ENCODE data around the gene ELF4. TPM values are rescaled to one million over a fixed set of nuclear protein-coding genes. Genes with fewer than 3 reads are reported as not detected.
A peak's percentile ranks its signal among the peaks of the same experiment; 100 is the strongest.

Gene ELF4
- total and polyA plus RNA-seq, 2 of the 4 experiments (the other 2 are of a cell fraction): 10.9 to 19.0 TPM

DNA sequence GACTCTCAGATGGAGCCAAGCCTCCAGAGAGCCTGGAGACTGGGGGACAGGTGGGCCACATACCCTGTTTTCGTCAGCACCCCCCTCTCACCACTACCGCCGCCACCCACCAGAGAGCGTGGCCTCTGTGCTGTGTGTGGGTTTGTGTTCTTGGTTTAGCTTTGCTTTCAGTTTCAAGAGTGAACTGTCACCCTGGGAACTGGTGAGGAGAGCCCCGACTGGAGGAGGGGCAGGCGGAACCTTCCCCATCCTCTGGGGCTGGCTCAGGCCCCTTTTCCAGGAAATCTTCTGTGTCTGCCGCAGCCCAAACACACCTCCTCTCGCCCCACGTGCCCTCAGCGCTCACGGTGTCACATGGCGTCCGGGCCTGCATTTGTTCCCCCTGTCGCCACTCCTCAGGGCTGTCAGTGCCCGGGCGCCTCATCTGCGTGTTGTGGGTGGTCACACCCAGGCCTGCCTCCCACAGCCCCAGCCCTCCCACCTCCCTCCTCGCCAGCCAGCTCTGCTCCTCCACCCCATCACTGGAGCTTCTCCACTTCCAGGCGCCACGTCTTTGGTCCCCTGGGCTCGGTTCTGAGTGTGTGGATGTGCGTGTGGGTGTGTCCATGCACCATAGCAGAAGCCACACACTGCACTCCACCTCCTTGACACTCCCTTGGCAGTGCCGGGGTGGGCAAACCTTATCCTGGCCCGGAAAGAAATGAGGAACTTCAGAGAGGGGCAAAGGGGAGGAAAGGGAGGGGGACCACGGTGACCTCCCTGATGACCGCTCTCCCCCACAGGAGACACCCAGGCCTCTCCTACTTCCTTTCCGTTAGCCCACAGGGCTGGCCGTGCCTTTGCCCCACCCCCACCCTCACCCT is 27.8 kb downstream of the ELF4 start:
- no peak for TF ChIP-seq CHD1 (IDR thresholded peaks at IDR 0.05; ENCODE audit: low read depth, low read length)
- TF ChIP-seq, protein P1, sequence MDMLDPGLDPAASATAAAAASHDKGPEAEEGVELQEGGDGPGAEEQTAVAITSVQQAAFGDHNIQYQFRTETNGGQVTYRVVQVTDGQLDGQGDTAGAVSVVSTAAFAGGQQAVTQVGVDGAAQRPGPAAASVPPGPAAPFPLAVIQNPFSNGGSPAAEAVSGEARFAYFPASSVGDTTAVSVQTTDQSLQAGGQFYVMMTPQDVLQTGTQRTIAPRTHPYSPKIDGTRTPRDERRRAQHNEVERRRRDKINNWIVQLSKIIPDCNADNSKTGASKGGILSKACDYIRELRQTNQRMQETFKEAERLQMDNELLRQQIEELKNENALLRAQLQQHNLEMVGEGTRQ (IDR thresholded peaks at IDR 0.05; ENCODE audit: low read depth, low read length): peak; percentile 23; the same call in 1 of the 2 replicates
- no peak; the same call in 1 of the 2 replicates for ATAC-seq (ENCODE audit: low read depth)
- intact Hi-C loops (cut with micrococcal nuclease): no loop called here

More for the DNA sequence above, 27.8 kb downstream of the ELF4 start:
- no TSS peak for BruUV-seq (replicated peaks)
- no peak overlapping the region for H2BK5ac ChIP-seq (ENCODE audit: low read depth, low read length, poor library complexity, severe bottlenecking)
- H2AK5ac ChIP-seq (ENCODE audit: low read depth, low read length): no peak overlapping the region
- no peak overlapping the region for H2BK20ac ChIP-seq (ENCODE audit: low read depth, low read length)
- in situ Hi-C loops (cut with MboI; ENCODE audit: low sequenced_read_pairs): no loop called here
- peaks cover 5% of the 10 kb centered on the region; the same call in 1 of the 2 replicates for H3K4me1 ChIP-seq (ENCODE audit: control insufficient read depth, insufficient read depth, low read length)
- ChIA-PET POLR2A (ENCODE audit: unreplicated experiment) (no interaction called here), CTCF (no interaction called here)
- no peak overlapping the region for H3K23ac ChIP-seq (ENCODE audit: low read depth, low read length)
- H4K20me1 ChIP-seq (ENCODE audit: insufficient read depth, low read length): peaks cover 49% of the 10 kb centered on the region
- H4K91ac ChIP-seq (ENCODE audit: insufficient read depth, low read depth, low read length): no peak overlapping the region
- H3K27ac ChIP-seq (ENCODE audit: insufficient read depth, low read length): no peak overlapping the region
- H3K4me2 ChIP-seq (ENCODE audit: low read depth, low read length): no peak overlapping the region
- no peaks in the 10 kb centered on the region; the same call in 1 of the 2 replicates for H3K27me3 ChIP-seq (ENCODE audit: control insufficient read depth, insufficient read depth, low read length)
- H2BK15ac ChIP-seq (ENCODE audit: low read depth, low read length): no peak overlapping the region
- no peak overlapping the region for H3K4me3 ChIP-seq (ENCODE audit: insufficient read depth, low read depth, low read length)
- no peak overlapping the region for H4K8ac ChIP-seq (ENCODE audit: low read depth in 2 of 2, low read length in 2 of 2)
- H2AK9ac ChIP-seq (replicated peaks; ENCODE audit: low read depth, low read length, poor library complexity): peak overlapping the region; percentile 9
- H3K9ac ChIP-seq (ENCODE audit: low read depth, low read length): no peak overlapping the region
- WGBS, 2 experiments (ENCODE audit: extremely low coverage in 2 of 2, insufficient read length in 1 of 2): 36% methylated on average over 10 of the region's 28 CpGs; no CpG with 5 or more reads in 1 of the 2 experiments
- peaks cover 2% of the 10 kb centered on the region; the same call in 1 of the 2 replicates for H3K36me3 ChIP-seq (ENCODE audit: control insufficient read depth, insufficient read depth, low read length)
- H3K14ac ChIP-seq (replicated peaks; ENCODE audit: low read depth, low read length): no peak overlapping the region
- peaks cover 11% of the 10 kb centered on the region for H3K9me1 ChIP-seq (ENCODE audit: insufficient read depth, low read length)
- peak overlapping the region; percentile 18 for H2AFZ ChIP-seq (replicated peaks; ENCODE audit: low read length, poor library complexity)
- no peaks in the 10 kb centered on the region for H3K9me3 ChIP-seq (ENCODE audit: control insufficient read depth, insufficient read depth, low read length)
- no peak overlapping the region for H2BK120ac ChIP-seq (ENCODE audit: low read depth, low read length)
- H3K56ac ChIP-seq (ENCODE audit: extremely low read depth, insufficient read depth, low read length): no peak overlapping the region
- dilution Hi-C loops (cut with HindIII; ENCODE audit: low sequenced_read_pairs, unreplicated experiment): no loop called here
- no peak overlapping the region; the same call in 1 of the 2 replicates for H3K4ac ChIP-seq (ENCODE audit: low read depth, low read length)
- no peak overlapping the region for H3K18ac ChIP-seq (ENCODE audit: low read depth, low read length)
- DNase-seq: no peak
- no peak overlapping the region for H4K5ac ChIP-seq (ENCODE audit: low read depth, low read length)
- peaks cover 0 to 53% of the 10 kb centered on the region in 2 experiments; a peak in 3 of 4 replicates for H3K79me1 ChIP-seq (ENCODE audit: low read depth in 1 of 2, low read length in 2 of 2)
